ENCODE results near the gene BANF2. TPM values are rescaled to one million over a fixed set of nuclear protein-coding genes. Genes with fewer than 3 reads are reported as not detected.
"Not testable (repeated sequence)": the region's sequence is repeated elsewhere in the genome, so short reads cannot be mapped to it uniquely, and the experiment has no call there.

The BANF2 gene
- total RNA-seq, 1 experiment from 2014 or later = not detected

DNA sequence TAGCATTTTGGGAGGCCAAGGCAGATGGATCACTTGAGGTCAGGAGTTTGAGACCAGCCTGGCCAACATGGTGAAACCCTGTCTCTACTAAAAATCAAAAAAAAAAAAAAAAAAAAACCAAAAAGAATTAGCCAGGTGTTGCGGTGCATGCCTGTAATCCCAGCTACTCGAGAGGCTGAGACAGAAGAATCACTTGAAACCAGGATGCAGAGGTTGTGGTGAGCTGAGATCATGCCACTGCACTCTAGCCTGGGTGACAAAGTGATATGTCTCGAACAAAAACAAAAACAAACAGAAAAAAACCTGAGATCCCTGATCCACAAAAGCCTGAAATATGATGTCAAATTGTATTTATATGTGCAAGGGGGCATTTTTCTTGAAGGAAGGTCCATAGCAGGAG is 8.2 kb downstream of the BANF2 start:
- DNase-seq (ENCODE audit: extremely low read depth, low read depth) = not testable (repeated sequence)

DNA sequence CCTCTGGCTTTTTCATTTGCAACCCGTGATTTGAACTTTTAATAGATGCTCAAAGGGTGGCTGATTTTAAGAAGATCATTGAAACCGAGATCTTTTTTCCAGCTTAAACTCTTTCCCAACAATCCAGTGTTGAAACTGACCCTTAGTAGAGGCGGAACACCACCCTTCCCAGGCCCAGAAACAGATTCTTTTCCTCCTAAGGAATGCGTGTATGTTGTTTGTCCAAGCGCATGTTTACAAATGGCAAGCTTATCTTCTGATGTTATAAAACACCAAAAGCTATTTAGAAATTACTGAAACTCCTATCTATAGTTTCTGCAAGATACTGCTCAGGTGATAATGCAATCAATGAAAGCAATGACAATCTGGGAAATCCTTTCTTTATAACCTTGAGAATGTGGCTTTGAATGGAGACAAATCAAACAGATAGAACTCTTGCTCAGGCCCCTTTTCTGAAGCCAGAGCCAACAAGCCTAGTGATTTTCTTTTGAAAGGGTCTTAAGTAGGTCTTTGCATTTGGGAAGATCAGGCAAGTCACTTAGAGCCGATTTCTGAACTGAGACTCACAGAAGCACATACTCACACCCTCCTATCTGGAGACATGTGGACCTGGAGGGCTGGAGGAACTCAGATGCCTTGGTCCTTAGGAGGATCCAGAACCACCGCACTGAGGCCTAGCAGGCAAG is 9.1 kb downstream of the BANF2 start:
- DNase-seq (ENCODE audit: extremely low read depth, low read depth) = no peak

DNA sequence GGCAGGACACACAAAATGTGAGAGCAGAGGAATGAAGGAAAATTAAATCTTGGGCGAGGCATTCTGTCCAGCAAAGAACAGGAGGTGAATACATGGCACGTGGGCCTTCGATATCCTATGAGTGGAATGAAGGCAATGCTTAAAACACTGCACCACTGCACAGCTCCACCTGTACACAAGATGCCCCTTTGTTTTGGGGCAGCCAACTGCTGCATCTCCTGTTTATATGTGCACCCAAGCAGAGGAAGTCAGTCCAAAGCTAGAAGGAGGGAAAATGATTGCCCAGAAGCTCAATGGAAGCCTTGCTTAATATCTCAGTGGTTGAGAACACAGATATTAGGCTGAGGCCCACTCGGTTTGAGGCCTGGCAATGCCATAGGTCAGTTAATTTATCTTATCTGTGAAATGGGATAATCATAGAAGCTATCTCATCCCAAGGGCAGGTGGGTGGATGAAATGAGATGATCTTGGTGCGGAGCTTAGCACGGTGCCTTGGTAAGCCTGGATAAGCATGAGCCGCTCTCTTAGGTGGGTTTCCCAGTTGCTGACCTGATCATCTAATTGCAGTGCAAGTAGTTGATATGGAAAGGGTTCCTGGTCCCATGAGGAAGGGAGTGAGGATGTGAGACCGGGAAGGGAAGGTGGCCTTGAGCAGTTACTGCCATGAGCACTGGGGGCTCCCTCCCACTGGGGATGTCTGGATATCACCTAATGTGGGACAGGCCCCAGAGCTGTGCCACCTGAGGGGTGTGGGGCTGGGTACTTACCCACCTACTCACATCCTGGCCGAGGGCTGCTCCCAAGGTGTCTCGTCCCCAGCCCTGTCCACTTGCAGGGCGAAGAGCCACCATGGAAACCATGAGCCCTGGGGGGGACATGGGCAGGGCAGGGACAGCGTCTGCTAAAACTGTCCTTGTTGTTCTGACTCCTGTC is 9.9 kb downstream of the BANF2 start:
- no peak for DNase-seq (ENCODE audit: extremely low read depth, low read depth)

DNA sequence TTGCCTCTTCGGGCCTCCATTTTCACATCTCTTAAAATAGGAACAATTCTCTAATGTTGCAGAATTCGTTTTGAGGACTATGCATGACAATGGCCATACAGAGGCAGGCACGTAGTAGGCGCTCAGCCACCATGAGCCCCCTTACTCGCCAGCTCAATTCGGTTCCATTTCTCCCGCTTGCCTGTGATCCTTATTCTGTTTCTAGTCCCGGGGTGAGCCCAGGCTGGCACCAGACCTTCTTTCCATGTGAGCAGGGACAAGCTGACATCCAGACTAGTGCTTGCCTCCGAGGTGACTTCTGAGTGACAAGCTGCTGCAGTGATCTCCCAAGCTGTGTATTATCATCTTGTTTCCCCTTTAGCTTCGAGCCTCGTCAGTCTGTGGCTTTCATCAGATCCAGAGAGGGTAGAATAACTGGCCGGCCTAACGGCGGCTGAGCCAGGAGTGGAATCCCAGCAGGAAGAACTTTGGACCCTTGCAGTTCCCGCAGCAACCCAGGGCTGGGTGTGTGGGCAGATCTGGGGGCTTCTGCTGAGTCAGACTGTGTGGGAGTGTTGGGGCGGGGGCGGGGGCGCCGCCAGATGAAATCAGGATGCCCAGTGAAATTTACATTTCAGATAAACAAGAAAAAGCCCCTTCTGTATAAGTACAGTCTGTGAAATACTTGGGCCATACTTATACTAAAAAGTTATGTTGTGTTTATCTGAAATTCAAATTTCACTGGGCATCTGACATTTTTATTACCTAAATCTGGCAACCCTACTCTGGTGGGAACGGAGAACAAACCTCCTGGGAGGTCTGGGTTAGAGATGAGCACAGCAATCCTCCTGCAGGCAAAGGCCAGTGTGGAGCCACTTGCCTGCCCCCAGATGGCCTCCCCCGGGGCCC is 10.9 kb downstream of the BANF2 start:
- DNase-seq (ENCODE audit: extremely low read depth, low read depth) = no peak

DNA sequence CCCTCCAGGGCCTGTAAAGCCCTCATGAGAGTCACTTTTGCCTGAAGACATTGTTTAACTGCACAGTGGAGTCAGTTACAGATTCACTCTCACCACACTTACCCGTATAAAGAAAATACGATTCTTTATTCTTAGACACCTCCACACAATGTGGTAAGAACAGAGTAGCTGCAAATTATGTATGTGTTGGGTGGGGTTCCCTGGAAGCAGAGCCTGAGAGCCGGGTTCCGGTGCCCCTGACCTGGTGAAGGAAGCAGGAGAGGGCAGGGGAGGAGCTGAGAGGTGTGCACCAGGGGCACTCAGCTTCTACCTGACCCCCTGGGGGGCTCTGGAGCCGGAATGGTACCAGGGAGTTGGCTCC is 11.5 kb downstream of the BANF2 start:
- no peak for DNase-seq (ENCODE audit: extremely low read depth, low read depth)

DNA sequence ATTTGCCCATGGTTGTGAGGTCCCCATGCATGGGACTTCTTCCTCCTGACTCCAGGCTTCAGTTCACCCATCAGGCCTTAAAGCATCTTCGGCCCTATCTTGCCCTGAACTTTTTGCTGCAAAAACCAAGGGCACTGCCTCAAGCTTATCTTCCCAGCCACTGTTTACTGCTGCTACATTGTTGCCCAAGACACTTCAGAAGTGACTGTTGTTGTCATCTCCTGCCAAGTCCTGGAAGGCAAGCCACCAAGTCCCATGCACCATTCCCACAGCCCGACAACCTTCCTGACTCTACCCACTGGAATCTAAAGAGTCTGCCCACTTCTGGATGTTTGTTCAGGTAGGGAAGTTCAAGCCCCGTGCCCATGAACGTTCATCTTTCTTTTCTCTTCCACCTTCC is 12.4 kb downstream of the BANF2 start:
- DNase-seq (ENCODE audit: extremely low read depth, low read depth) = no peak

DNA sequence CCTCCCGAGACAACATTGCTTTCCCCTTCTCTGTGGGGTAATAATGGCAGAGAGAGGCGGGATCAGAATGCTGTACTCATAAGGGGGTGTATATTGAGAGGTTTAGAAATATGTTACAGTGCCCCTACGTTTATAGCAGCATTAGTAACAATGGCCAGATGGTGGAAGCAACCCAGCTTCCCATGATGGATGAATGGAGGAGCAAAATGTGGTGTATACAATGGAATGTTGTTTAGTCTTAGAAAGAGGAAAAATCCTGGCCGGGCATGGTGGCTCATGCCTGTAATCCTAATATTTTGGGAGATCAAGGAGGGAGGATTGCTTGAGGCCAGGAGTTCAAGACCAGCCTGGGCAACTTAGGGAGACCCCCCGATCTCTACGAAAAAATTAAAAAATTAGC is 12.9 kb downstream of the BANF2 start:
- DNase-seq (ENCODE audit: extremely low read depth, low read depth) = no peak

DNA sequence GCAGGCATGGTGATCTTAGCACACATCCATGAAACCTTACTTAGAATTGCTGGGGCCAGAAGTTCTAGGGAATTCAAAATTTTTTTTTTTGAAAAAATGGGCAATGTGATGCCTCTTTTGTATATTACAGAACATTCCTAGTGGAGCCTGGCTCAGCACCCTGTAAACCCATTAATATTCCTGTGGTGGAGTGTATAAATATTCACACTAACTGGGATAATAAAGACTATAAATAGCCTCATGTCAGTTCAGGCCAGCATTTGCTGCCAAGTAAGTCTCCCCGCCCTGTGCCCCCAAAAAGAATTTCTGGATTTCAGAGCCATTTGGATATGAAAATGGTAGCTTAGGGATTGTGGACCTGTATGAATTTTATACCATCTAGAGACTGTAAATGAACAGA is 14.8 kb downstream of the BANF2 start:
- no peak for DNase-seq (ENCODE audit: extremely low read depth, low read depth)

DNA sequence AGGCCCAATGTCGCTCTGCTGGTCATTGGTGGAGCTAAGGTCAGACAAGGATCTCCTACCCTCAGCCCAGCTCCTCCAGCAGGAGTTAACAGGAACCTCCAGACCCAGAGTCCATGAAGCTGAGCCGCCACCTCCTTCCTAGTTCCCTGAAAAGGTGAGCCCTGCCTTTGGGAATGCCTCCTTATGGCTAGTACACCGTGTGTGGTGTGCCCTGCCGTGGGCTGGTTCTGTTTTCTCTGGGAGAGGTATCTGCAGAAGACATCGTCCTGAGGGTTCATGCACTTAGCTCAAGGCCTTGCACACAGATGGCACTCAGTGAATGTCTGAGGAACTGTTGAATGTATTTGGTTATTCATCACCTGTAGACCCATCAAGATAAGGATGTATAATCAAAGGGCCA is 15.3 kb downstream of the BANF2 start:
- no peak for DNase-seq (ENCODE audit: extremely low read depth, low read depth)

DNA sequence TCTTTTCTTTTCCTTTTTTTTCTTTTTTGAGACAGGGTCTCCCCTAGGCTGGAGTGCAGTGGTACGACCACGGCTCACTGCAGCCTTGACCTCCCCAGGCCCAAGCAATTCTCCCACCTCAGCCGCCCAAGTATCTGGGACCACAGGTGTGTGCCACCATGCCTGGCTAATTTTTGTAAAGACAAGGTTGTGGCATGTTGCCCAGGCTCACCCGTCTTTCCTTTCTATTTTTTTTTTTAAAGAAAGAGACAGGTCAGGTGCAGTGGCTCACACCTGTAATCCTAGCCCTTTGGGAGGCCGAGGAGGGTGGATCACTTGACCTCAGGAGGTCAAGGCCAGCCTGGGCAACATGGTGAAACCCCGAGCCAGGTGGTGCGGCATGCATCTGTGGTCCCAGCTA is 16.6 kb downstream of the BANF2 start:
- DNase-seq (ENCODE audit: extremely low read depth, low read depth) = no peak

DNA sequence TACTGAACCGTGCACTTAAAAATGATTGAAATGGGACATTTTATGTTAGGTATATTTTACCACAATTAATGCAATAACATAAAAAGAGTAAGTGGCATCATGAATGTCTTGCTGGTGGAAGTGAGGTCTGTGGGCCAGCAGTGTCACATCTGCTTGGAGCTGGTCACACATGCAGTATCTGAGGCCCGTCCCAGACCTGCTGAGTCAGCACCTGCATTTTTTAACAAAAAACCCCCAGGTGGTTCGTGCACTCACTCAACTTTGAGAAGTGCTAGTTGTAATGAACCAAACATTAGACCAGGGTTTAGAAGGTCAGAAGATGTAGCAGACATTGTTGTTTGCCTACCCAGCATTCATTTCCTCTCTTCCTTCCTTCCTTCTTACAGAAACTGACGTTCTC is 21.0 kb downstream of the BANF2 start:
- no peak for DNase-seq (ENCODE audit: extremely low read depth, low read depth)

DNA sequence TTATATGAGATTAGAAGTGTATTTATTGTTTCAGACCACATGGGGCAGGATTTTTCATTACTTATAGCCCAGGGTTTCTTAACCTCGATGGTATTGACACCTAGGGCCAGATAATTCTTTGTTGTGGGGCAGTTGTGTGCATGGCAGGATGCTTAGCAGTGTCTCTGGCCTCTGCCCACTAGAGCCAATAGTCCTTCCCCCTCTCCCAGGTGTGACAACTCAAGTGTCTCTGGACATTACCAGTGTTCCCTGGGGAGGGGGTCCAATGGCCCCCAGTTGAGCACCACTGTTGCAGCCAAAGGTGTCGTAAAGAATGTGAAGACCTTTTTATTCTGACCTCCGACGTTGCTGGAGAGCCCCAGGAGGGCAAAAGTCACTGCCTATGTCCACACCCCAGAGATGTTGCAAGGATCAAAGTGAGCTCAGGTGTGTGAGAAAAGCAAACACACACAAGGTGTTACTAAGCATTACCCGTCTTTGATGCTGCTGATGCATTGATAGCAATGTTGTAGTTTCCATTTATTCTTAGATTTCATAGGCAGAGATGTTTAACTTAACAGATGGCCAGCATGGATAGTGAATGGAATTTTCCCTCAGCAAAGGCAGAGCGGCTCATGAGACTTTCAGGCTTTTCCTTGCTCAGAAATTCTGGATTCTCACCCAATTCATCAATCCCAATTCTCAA is 22.2 kb downstream of the BANF2 start:
- DNase-seq (ENCODE audit: extremely low read depth, low read depth) = no peak

DNA sequence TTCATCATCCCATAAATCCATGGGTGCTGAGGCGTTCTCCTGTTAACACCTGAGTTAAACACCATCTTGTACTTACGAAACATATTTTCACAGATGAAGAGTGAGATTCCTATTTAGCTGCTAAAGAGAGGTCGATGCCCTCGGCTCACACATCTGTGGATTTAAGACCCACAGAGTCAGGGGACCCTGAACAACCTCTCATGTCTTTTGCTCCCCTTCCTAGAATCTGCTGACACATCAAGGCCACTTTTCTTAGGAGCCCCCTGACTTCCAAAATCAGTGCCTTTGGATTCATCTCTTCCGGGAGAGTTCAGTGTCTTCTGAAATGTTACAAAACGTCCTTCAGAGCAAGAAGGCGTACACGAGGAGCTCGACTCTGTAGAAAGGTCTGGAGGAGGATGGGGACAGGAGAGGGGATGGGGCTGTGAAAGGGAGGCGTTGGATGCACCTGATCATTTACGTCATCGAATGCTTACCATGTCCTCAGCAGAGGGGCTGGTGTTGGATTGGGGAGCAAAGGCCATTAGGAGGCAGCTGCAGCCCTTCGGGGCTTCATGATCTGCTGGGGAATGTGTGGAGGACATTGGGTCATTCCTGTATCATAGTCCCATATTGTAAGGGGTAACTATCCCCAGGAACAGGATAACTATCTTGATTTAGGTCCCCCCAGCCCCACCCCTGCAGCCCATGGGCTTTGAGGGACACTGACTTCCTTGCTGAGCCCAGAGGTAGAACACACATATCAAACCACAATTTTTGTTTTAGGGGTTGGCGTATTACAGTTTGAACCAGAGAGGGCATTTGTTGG is 22.9 kb downstream of the BANF2 start:
- no peak for DNase-seq (ENCODE audit: extremely low read depth, low read depth)

DNA sequence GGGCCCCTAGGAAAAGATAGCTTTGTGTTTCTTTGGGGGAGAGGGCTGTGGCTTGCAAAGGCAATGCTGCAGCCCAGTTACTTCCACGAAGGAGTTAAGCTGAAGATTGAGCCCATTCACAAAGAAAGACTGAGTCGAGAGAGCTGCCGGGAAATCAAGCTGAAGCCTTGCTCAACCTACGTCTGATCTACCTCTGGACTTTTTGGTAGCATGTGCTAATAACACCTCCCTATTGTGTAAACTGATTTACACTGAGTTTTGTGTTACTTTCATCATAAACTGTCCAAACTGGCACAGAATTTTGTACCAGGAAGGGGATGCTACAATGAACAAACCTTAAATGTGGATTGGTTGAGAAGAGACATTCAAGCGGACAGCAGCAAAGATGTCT is 23.5 kb downstream of the BANF2 start:
- no peak for DNase-seq (ENCODE audit: extremely low read depth, low read depth)

DNA sequence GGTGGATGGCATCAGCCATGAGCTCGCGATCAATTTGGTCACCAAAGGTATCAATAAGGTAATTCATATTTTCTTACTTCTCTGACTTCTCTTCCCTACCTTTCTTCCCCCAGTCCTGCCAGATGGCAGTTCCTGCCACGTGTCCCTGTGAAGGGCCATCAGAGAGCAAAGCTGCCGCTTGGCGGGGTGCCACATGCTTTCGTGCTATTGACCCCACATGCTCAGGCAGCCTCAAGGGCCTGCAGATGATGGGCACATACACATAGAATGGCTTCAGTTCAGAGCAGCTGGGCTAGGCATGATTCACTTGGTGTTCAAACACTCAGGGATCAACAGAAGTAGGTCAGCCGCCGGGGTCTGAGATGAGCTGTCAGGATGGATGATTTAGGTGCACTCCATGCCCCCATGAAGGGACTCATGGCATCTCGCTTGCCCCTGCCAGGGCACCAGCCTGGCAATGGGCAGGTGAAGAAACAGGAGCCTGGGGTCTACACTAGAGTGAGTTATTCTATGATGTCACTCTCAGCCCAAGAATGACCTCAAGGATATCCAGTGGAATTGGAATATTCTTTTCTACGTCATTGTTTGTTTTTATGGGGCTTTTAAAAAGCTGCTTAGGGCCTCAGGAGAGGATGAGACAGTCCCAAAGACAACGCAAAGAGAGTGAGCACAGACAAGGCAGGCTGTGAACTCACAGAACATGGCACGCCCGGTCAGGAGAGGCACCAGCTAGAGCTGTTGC is 25.5 kb downstream of the BANF2 start:
- DNase-seq (ENCODE audit: extremely low read depth, low read depth) = no peak

DNA sequence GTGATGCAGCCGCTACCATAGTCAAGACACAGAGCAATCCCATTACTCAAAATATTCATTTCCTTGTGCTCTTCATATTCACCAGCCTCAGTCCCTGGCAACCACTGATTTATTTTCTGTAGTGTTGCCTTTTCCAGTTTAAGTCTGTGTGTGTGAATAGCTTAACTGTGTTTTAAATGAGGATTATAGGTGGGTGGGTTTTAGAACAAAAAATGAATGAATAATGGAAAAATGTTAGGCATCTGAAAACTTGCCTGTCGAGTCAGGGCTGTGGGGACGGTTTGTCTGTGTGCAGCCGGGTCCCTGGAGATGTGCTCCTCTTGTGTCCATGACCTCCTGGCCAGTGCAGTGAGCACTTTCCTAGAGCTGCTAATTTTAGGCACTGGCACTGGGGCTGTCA is 27.1 kb downstream of the BANF2 start:
- no peak for DNase-seq (ENCODE audit: extremely low read depth, low read depth)

DNA sequence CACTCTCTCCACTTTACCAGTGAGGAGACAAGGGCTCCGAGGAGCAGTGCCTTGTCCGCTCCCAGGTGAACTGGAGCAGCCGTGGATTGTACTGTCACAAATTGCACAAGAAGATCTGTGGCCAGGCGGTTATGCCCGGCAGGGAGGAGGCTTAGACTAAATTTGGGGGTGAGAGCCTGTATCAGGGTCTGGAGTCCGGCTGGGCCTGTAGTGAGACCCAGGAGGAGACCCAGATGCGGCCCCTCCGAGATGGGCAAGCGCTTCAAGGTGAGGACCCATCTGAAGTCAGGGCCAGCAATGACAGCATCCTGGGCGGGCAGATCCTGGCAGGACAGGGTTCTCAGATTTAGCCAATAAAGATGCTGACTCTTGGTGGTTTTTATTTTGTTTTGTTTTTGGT is 27.6 kb downstream of the BANF2 start:
- DNase-seq (ENCODE audit: extremely low read depth, low read depth) = no peak

DNA sequence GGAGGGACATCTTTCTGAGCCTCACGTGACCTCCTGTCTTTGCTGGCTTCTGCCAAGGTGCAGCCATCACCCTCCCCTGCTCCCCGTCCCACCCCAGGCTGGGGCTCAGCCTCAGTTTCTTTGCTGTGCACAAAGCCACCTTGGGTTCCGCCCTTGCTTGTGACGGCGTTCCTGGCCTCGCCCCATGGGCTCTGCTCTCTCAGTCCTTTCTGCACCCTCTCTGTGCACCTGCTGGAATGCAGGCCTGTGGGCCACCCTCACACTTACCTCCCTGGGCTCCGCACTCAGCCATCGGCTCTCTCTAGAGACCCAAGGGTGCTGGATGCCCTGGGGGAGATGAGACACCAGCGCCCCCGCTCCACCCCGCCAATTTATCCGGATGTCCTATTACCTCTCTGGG is 28.3 kb downstream of the BANF2 start:
- DNase-seq (ENCODE audit: extremely low read depth, low read depth) = no peak

DNA sequence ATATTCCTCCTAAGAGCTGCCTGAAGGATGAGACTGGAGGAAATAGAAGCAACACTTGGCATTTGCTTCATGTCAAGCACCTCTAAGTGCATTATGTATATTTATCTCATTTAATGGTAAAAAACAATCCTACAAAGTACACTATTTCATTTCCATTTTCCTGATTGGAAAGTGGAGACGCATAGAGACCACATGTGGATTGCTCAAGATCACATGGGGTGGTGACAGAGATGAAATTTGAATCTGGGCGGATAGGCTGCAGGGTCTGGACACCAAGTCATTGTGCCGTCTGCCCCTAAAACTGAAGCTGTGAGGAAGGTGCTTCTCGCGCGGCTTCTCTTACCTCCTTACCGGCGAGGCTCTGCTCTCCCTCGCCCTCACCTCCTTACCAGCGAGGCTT is 30.3 kb downstream of the BANF2 start:
- no peak for DNase-seq (ENCODE audit: extremely low read depth, low read depth)

Data from NCI-H460 (cell line).